ENCODE data around the gene ULBP2. TPM values are rescaled to one million over a fixed set of nuclear protein-coding genes. Genes with fewer than 3 reads are reported as not detected.

ULBP2 gene
- total RNA-seq, 1 experiment from 2014 or later: not detected

GRCh38 chr6:149939909-149940671 is 1.7 kb upstream of the ULBP2 start:
- Mint-ChIP-seq H3K27me3 (ENCODE audit: low read depth) (peaks cover 96% of the 10 kb centered on the region), H3K36me3 (ENCODE audit: insufficient read depth in 1 of 3, low read depth in 3 of 3) (peaks cover 0 to 4% (median 3%) of the 10 kb centered on the region in 3 experiments; a peak in 3 of 7 replicates), H3K4me1 (peaks cover 12 to 14% of the 10 kb centered on the region in 2 experiments), H3K9me3 (peaks cover 0 to 9% of the 10 kb centered on the region in 2 experiments; a peak in 2 of 5 replicates), H3K4me3 (peak overlapping the region in 1 of 2 experiments; percentile 55; a peak in 2 of 5 replicates), H3K27ac (no peak overlapping the region)
- WGBS (ENCODE audit: extremely low coverage, insufficient read length, low lambda C conversion rate): no CpG with 5 or more reads among the region's 6 CpGs
- DNase-seq: no peak
- Histone ChIP-seq H3K4me1 (ENCODE audit: insufficient read depth, low read length) (no peaks in the 10 kb centered on the region), H4K5ac (ENCODE audit: insufficient read length, low read depth, low read length) (no peak overlapping the region), H3K14ac (ENCODE audit: insufficient read depth, low read length) (no peak overlapping the region), H3K4me2 (ENCODE audit: insufficient read depth, insufficient read length, low read length) (no peak overlapping the region), H2BK12ac (ENCODE audit: insufficient read length, low read depth, low read length) (no peak overlapping the region), H3K79me2 (ENCODE audit: insufficient read depth, low read length) (no peaks in the 10 kb centered on the region), H4K20me1 (ENCODE audit: control insufficient read depth, insufficient read depth, insufficient read length) (no peaks in the 10 kb centered on the region), H2AFZ (ENCODE audit: low read length) (no peak overlapping the region), H2BK20ac (ENCODE audit: low read depth, low read length, poor library complexity, severe bottlenecking) (no peak overlapping the region), H3K79me1 (ENCODE audit: insufficient read depth, low read depth, low read length, poor library complexity, severe bottlenecking) (no peaks in the 10 kb centered on the region), H3K9ac (ENCODE audit: extremely low read depth, insufficient read length, low read length) (no peak overlapping the region), H3K18ac (ENCODE audit: insufficient read length, low read depth, low read length) (no peak overlapping the region), H2BK5ac (ENCODE audit: insufficient read length, low read length) (no peak overlapping the region), H3K9me3 (ENCODE audit: control insufficient read depth, low read depth, low read length) (no peaks in the 10 kb centered on the region), H2AK5ac (ENCODE audit: insufficient read length, low read length) (no peak overlapping the region), H3K27me3 (ENCODE audit: insufficient read depth, low read length) (peaks cover 78% of the 10 kb centered on the region), H2BK120ac (ENCODE audit: low read depth, low read length, poor library complexity, severe bottlenecking) (no peak overlapping the region), H3T11ph (ENCODE audit: low read length) (no peak overlapping the region), H3K4ac (ENCODE audit: low read depth, low read length) (no peak overlapping the region), H3K23me2 (ENCODE audit: insufficient read length, low read depth, low read length, poor library complexity, severe bottlenecking) (peaks cover 20% of the 10 kb centered on the region), H4K91ac (ENCODE audit: insufficient read length, low read depth, low read length) (no peak overlapping the region), H3K56ac (ENCODE audit: insufficient read length, low read depth, low read length) (no peak overlapping the region), H3K27ac (ENCODE audit: insufficient read length, low read depth, low read length) (no peak overlapping the region), H3K23ac (ENCODE audit: insufficient read length, low read depth, low read length) (no peak overlapping the region), H2BK15ac (ENCODE audit: low read depth, low read length) (no peak overlapping the region), H4K8ac (replicated peaks; ENCODE audit: insufficient read length, low read depth, low read length) (no peak overlapping the region)
- TF ChIP-seq CTCF (conservative IDR thresholded peaks at IDR 0.05): no peak

Data from H9 (cell line).